ENCODE results near the gene CPSF3.
A peak's percentile ranks its signal among the peaks of the same experiment; 100 is the strongest.

Gene CPSF3

DNA sequence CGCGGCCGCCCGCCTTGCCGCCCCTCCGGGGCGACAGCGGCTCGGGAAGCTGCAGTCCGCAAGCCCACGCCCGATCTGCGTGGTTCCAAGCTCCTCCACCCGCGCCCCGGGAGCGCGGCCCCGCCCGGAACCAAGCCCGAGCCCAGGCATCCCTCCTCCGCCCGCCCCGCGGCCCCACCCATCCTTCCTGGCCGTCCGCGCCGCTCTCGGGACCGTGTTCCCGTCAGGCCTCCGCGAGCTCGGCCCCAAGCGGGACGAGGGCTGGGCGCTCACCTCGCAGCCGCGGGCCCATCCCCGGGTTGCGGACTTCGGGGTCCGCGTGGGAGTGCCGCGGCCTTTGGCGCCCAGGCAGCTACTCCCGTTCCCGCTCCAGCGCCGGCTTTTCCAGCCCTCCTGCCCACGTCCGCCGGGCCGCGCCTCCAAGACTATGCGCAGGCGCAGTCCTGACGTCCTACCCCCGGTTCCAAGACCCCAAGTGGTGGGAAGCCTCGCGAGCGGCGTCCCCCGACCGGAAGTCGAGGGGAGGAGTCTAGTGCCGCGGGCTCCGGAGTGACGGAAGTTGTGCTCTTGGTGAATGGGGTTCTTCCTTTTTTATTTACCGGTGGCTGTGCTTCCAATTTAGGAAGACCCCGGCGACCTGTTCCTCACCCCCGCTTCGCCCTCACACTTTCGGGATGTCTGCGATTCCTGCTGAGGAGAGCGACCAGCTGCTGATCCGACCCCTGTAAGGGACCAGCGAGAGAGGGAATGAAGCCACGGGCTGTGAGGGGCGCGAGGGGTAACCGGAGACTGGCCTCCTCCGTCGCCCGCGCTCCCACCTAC lies at the start of gene CPSF3, which contains the start of gene ITGB1BP1:
CPSF3 (plus strand) TSS at position 555 of the 822 bp plus-strand sequence; CDS start at position 675, 120 bp downstream.
ITGB1BP1 (minus strand) TSS at position 429 of the 822 bp plus-strand sequence. CDS start 4,831 bp downstream, outside the sequence.
- TF ChIP-seq, protein P1, sequence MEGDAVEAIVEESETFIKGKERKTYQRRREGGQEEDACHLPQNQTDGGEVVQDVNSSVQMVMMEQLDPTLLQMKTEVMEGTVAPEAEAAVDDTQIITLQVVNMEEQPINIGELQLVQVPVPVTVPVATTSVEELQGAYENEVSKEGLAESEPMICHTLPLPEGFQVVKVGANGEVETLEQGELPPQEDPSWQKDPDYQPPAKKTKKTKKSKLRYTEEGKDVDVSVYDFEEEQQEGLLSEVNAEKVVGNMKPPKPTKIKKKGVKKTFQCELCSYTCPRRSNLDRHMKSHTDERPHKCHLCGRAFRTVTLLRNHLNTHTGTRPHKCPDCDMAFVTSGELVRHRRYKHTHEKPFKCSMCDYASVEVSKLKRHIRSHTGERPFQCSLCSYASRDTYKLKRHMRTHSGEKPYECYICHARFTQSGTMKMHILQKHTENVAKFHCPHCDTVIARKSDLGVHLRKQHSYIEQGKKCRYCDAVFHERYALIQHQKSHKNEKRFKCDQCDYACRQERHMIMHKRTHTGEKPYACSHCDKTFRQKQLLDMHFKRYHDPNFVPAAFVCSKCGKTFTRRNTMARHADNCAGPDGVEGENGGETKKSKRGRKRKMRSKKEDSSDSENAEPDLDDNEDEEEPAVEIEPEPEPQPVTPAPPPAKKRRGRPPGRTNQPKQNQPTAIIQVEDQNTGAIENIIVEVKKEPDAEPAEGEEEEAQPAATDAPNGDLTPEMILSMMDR (IDR thresholded peaks at IDR 0.05; ENCODE audit: extremely low read depth, missing control alignments) = no peak
- peak; percentile 99 for DNase-seq (ENCODE audit: low spot score)

- no peak for DNase-seq (ENCODE audit: low spot score)
- TF ChIP-seq, protein P1 (IDR thresholded peaks at IDR 0.05; ENCODE audit: extremely low read depth, missing control alignments) = no peak
These were observed 49.3 kb upstream of the CPSF3 start for GRCh38 chr2:9374071-9374730.

- TF ChIP-seq, protein P1 (IDR thresholded peaks at IDR 0.05; ENCODE audit: extremely low read depth, missing control alignments) = peak; percentile 56
- no peak for DNase-seq (ENCODE audit: low spot score)
These were observed 47.5 kb upstream of the CPSF3 start for GRCh38 chr2:9375857-9376428.

DNA sequence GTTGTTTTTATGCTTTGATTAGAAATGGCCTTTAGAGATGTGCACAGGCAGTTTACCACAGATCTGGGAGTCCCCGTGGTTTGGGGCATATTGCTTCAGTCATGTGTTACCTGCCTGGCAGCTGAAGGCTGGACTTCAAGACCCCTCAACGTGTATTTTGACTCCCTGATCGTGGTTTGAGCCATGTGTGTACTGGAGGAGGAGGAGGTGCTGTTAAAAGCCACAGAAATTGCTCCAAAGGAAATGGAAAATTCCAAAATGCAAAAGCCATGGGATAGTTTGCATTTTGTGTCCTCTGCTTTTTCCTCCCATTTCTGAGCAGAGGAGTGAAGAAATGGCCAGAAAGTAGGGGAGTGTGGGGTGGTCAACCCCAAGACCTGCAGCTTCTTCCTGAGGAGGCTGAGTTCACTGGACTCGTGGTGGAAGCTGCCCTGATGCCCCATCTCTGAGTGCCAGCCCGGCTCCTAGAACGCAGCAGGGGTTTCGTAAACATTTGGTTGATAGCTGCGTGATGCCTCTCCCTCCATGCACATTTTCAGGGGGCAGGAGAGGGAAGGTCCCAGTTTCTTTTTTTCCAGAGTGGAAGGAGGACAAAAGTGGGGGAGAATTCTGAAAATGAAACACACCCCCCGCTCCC lies 45.9 kb upstream of the CPSF3 start:
- no peak for DNase-seq (ENCODE audit: low spot score)
- TF ChIP-seq, protein P1 (IDR thresholded peaks at IDR 0.05; ENCODE audit: extremely low read depth, missing control alignments) = no peak

DNA sequence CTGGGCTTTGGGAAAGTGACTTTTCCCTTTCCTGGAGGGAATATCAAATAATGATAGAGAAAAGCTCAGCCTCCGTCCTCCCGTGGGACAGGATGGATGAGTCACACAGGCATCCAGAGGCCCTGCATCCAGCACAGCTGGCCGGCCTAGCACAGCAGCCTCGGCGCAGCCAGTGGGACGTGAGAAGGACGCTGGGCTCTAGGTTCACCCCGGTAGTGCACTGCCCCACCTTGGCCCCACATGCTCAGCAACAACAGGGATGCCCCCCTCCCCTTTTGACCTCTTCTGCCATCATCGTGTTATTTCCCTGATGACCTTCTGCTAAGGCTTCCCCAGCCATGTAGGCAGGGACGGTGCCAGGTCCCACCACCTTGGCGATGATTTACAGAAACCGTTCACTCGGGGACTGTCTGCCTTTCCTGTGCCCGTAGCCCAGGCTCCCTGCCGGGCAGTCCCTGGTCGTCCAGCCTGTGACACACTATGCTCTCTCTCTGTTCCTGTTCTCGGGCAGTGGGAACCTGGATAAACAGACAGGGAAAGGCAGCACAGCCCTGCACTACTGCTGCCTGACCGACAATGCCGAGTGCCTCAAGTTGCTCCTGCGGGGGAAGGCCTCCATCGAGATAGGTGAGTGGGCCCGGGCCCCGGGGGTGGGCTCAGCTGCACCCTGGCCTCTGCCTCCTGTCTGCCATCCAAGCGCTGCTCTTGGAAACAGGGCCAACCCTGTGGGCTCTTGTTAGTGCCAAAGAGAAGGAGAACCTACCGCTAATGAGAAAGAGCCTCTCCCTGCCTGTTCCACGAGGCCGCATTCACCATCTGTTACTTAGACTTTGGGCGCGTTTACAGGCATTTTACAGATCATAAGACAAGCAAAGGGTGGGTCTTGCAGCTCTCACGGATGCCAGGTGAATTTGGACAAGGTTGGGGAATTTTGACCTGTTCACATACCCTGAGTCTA lies 44.7 kb upstream of the CPSF3 start:
- TF ChIP-seq, protein P1 (IDR thresholded peaks at IDR 0.05; ENCODE audit: extremely low read depth, missing control alignments) = no peak
- DNase-seq (ENCODE audit: low spot score) = no peak

GRCh38 chr2:9379391-9379755 lies 44.1 kb upstream of the CPSF3 start:
- TF ChIP-seq, protein P1 (IDR thresholded peaks at IDR 0.05; ENCODE audit: extremely low read depth, missing control alignments) = no peak
- DNase-seq (ENCODE audit: low spot score) = no peak

Measured in GM20000 (cell line).